EH (cell line): ENCODE results near the gene PTMA.
A peak's percentile ranks its signal among the peaks of the same experiment; 100 is the strongest.
"Not testable (repeated sequence)": the region's sequence is repeated elsewhere in the genome, so short reads cannot be mapped to it uniquely, and the experiment has no call there.

Experiments used
- DNase-seq: peaks from one replicate; pipeline ENCODE4 v3.0.0-alpha.2; 2015; ENCODE audit warnings: low read depth

The PTMA gene

DNA sequence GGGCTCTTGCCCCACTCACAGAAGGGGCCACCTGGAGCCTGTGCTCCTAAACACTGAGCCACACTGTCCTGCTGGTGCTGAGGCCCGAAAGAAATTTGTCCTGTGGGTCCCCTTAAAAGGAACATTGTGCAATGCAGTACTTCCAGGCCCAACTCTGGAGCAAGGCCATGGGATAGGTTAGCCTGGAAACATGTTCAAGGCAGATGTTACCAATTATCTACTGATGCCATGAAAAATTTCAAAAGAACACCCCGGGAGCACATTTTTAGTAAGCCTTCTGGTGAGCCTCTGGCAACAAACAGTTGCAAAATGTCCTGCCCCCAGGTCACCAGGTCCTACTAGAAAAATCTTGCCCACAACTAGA, 12.3 kb upstream of the PTMA start:
- DNase-seq: peak; percentile 90

DNA sequence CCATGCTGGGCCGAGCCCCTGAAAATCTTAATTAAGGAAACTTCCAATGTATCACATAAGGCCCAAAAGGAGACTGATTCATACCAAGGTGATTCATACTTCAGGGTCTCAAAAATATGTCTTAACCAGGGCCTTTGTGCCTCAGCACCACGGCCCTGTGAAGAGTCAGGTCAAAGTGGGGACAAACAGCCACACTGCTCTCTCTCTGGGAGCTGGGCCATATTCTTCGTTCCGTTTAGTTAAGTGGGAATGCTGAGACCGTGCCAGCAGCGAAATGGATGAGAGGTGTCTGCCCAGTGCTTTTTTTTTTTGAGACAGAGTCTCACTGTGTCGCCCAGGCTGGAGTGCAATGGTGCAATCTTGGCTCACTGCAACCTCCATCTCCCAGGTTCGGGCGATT, 9.3 kb upstream of the PTMA start:
- peak; percentile 81 for DNase-seq

DNA sequence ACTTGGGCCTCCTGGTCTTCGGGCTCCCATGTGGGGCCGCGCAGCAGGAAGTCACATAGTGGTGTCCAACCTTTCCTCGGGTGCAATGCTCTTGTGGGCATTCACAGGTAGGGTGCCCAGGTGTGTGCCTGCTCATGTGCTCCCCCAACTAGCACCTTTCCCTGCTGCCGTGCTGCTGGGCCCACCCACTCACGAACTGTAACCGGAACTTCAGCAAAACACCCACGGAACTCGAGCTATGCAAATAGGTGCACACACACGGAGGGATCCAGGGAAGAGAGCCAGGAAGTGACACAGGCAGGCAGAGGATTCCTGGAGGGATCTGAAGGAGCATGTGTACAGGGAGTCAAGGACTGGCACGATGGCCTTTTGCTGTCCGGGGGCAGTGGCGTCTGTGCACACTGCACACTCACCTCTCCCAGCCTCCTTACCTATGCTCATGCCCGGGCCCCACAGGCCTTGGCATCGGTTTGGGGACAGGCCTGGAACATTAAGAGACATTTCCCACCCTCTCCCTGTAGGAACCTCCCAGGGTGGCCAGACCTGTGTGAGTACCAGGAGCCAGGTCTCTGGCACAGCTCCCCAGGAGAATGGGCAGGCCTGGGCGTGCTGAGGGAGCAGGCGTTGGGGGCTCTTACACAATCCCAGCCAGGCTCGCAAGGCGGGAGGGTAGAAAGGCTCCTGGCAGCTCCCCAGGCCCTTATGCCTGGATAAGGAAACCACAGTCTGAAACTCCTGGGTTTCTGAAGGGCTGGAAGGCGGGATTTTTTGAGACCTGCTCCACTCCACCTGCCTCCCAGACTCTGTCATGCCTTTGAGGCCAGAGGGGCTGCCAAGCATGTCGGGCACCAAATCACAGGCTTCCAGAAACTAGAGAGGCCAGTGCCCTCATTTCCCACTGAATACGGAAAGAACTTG, 6.6 kb upstream of the PTMA start:
- peak; percentile 35 for DNase-seq

DNA sequence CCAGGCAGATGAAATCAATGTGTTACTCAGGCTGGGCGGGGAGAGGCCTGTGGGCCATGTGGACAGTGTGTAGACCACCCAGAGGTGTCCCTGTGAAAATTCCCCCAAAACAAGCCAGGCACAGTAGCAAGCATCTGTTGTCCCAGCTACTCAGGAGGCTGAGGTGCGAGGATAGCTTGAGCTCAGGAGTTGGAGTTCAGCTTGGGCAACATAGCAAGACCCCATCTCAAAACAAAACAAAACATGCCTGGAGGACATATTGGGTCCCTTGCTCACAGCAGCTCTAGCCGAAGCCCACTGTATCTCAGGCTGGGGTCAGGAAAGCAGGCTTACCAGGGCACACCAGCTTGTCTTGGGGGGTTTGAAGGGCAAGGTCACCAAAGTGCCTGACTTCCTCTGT, 4.3 kb upstream of the PTMA start:
- DNase-seq: no peak

DNA sequence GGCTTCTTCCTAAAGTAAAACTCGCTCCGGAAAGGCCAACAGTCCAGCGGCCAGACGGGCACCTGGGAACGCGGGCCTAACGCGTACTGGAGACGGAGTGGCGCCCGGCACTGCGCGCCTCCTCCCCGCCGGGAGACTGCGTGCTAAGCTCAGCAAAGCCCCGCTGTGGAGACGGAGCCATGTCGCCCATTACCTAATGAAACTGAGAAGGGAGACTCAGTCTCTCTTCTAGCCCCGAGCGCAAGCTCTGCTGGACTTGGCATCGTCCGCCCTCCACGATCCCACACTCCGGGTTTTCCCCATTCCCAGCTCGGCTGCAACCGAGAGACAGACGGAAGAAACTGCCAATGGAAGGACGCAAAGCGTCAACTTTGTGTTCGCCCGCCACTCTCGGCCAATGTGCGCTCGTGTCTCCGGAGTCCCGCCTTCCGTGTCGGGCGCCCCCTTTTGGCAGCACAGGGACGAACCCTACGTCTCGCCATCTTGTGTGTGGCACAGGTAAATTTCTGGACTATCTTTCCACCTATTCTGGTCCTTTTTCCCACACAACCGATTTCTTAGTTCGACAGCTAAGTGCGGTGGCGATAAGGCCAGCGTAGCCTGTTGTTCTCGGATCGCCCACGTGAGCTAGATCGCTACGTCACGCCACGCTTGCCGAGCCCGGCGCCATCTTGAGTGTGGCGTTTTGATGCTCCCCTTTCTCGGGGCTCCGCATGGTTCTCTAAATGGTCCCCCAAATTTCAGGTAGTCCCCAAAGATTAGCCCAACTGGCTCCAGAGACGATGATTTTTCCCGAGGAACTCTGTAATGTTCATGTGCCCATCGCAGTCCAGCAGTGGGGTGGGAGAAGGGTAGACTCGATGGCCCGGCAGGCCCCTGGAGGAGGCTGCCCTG, 1.3 kb upstream of the PTMA start:
- peak; percentile 98 for DNase-seq

DNA sequence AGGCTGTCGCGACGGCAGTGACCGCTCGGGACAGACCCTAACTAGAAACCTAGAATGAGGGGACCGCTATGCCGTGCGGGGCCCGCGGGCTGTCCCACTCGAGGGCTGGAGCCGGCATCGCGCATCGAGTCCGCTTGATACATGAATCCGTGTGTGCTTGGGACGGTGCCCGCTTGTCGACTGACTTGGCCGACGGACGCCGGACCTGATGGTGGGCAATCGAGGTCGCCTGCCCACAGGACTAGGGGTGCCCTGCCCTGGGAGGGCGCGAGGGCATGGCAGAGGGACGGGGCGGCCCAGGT, 749 bp upstream of the PTMA start:
- no peak for DNase-seq

DNA sequence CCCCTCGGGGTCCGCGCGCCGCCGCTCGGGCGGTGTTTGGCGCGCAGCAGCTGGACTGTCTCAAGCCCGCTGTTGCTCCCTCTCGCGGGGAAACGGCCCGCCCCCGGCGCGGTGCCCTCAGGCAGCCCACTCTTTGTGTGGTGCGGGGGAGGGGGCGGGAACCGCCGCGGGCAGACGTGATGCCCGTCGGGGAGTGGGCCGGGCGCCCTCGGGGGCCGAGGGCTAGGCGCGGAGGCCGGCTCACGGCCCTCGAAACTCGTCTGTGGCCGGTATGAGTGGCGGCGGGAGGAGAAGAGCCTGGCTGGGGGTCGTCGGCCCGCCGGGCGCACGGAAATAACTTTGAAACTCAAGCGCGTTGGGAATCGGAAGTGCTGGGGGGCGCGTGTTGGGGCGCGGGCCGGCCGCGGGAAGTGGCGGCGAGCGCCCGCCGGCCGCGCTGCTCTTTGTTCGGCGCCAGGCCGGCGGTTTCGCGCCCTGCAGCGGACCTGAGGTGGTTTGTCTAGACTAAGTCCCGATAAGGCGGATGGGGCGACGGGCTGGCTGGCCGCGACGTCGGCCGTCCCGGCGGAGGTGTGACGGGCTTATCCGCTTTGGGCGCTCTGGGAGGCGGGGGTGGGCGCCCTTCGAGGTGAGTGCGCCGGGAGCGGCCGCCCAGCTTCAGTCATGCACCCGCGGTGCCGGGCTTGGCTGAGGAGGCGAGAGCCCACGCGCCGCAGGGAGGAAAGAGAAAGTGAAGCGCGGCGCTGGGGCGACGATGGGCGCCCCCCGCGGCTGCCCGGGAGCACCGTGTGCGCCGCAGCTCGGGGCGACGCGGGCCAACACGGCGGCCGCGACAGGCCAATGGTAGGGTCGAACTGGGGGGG, 679 bp downstream of the PTMA start:
- DNase-seq: peak; percentile 47

DNA sequence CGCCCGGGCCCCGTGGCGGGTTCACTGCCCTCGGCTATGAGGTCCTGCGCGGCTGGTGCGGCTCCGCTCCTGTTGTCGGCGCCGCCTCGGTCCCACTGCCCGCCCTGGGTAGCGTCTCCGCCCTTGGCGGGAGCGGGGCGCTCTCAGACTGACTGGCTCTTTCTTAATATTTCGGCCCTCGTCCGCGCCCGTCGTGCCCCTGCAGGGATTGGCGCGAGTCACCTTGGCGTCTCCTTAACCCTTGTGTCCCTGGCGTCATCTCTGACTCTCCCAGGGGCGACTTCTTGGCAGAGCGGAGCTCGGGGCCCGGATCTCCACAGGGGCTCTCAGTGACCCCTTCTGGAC, 1.3 kb downstream of the PTMA start:
- DNase-seq: peak; percentile 33

DNA sequence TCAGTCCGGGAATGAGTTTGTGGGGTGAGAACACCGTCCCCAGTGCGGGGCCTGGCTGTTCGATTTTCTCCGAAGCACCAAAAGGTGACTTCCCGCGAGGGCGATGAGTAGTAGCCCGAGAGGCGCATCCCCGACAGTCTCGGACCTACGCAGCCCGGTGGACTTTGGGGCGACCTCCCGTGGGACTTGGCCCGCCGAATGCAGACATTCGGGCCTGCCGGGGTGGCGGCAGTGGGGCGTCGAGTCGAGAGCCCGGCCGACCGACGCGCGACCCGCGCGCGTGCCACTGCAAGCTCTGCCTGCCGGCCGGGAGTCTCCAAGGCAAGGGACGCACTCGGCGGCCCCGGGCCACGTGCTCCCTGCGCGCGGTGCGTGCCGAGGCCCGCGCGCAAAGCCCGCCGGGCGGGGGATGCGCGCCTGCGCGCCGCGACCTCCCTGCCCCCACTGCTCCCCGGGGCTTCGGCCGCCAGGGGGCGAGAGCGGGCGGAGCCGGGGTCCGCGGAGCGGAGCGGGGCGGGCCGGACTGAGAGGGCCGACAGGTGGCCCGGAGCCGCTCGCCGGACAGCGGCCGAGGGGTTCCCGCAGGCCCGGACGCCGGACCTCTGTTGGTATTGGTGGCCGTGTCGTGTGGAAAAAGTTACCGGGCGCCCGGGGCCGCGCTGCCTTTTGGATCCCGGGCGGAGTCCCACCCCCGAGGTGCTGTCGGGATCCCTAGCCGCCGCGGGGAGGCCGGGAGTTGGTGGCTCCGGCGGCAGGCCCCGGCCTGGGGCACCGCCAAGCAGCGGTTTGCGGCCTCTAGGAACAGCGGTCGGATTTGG, 1.9 kb downstream of the PTMA start:
- DNase-seq: peak; percentile 85

DNA sequence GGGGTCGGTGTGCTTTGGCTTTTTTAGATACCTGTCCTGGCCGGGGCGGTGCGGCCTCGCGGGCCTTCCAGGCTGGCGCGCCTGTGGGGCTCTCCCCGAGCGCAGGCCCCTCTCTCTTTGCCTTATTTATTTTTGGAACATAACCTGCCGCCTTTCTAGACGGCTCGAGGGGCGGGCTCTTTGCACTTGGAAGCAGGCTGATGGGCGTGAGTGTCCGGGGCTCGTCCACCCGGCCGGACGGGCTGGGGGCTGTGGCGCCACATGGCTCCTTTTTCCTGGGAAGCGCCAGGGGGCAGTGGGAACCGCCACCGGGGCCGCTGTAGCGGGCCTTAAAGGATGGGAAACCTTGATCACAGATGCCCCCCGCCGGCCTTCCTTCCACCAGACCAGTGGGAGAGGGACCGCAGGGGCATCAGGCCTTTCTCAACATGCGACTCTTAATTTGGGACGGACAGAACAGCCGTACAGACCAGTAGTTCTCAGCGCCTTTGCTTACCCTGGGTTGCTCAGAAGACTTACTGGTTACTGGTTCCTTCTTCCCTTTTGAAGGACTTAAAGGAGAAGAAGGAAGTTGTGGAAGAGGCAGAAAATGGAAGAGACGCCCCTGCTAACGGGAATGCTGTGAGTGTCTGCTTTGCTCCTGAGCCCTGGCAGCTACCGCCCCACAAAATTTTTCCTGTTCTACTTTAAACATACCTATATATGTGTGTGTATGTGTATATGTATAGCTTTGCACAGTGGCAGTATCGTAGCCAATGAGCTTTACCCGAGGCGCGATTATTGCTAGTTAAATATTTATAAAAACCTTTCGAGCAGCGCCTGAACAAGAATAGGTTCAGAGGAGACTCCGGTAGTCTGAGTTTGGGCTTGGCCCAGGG, 2.7 kb downstream of the PTMA start:
- DNase-seq: peak; percentile 44

DNA sequence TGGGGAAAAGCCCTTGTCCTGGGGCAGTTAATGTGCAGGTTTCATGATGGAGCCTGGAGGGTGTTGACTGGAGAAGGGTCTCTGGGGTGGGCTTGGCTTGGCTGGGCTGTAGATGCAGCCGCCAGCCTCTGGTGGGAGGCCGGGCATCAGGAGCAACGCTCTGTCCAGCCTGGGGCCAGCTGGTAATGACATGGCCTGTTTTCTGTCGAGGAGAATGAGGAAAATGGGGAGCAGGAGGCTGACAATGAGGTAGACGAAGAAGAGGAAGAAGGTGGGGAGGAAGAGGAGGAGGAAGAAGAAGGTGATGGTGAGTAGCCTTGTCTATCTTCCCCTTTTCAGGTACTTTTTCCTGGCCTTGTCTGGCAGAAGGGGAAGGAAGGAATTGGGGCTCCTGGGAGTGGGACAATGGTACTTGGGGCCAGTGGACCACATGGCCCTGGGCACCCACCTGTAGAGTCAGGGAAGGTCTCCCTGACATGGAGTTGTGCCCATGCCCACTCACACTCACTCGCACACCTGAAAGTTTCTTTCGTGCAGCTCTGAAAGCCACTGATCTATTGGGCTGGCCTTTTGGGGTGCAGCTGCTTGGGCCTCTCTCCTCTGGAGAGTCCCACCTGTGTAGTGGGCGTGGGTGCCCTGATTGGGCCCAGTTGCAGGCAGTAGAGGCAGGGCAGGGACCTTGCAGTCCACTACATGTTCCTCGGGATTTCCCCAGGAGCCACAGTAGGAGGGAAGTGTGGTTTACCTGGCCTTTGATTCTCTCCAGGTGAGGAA, 3.5 kb downstream of the PTMA start:
- DNase-seq: no peak

DNA sequence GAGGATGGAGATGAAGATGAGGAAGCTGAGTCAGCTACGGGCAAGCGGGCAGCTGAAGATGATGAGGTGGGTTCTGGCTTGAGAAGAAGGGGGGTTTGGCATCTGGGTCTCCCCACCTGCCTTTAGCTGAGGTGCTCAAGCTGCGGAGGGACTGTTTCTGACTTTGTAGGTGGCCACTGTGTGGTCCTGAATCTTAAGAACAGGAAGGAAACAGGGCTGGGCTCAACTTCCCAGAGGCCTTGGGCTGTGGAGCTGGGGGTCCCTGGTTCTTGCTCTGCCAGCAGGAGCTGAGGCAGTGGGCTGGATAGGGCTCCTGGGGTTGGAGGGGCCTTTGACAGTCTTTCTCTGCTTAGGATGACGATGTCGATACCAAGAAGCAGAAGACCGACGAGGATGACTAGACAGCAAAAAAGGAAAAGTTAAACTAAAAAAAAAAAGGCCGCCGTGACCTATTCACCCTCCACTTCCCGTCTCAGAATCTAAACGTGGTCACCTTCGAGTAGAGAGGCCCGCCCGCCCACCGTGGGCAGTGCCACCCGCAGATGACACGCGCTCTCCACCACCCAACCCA, 4.2 kb downstream of the PTMA start:
- DNase-seq: not testable (repeated sequence)

DNA sequence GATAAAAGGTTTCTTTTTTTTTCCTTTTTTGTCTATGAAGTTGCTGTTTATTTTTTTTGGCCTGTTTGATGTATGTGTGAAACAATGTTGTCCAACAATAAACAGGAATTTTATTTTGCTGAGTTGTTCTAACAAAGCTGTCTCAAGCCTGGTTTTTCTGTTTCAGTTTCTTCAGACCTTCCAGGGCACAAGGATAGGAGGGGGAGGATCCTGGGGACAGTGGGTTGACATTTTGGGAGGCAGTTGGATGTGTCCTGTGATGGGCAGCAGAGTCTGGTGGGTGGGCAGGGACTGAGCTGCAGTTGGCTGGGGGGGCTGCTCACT, 5.0 kb downstream of the PTMA start:
- DNase-seq: not testable (repeated sequence)

DNA sequence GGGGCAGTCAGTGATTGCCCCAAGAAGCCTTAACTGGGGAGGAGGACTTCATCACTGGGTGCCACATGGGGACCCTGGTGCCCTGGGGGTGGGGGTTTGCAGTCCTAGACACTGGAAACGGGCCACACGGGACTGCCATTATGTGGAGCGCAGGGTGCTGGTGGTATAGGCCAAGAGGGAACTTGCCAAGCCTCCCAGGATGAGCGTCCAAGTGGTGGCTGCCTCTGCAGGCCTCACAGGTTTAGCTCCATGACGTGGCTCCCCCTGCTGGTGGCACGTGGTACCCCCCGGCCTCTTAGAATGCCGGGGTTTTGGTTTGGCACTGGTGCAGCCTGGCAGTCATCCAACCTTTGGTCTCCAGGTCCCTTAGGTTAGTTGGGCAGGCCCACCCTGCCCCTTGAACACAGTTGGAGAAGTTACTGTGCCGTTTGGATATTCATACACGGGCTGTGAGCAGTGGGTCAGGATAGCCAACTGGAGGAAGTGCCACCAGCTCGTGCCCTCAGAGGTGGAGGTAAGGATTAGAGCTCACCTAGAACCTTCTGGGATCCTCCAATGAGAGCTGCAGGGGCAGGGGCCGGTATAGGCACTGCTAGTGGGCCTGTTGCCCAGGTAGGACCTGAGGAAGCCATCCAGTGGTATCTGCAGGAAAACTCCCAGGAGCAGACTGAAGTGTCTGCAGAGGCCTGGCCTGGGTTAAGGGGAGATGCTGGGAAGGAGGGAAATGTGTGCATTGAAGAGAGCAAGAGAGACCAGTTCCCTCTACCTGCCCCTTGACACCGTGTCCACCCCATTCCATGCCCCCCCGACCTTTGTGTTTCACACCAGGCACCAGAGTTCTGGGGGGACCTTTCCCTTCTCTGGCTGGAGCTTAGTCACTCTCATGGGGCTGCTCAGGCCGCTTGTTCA, 5.7 kb downstream of the PTMA start:
- peak; percentile 88 for DNase-seq

DNA sequence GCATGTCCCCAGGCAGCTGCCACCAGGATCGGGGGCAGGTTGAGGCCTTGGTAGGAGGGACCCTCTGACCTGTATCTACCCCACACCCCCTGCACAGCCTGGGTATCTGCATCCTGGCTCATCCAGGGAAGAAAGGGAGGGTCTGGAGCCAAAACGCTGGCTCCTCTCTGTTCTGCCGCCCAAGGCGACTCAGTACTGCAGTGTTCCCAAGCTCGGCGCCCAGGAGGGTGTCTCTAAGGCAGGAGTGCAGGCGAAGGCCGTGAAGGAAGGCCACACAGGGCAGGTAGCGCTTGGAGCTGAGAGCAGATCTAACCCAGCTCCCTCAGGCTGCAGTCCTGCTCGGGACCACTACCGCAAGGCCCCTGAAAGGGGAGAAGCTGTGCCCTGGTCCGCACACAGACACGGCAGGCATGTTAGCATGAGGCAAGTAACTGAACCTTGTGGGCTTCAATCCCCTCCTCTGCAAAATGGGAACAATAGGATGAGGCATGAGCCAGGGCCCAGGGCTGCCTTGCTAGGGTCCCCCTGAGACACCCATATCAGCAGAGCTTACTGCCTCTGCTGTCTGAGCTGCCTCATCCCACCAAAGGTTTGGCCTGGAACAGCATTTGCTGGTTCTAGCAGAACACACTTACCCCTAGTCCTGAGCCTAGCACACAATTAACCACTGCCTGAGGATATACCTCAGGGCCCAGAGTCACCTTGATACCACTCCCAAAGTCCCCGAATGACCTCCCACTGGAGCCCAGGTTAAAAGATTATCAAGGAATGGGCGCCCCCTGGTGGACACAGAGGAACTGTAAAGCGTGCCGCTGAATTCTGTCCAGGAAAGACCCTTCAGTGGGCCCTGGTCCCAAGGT, 6.5 kb downstream of the PTMA start:
- peak; percentile 55 for DNase-seq

DNA sequence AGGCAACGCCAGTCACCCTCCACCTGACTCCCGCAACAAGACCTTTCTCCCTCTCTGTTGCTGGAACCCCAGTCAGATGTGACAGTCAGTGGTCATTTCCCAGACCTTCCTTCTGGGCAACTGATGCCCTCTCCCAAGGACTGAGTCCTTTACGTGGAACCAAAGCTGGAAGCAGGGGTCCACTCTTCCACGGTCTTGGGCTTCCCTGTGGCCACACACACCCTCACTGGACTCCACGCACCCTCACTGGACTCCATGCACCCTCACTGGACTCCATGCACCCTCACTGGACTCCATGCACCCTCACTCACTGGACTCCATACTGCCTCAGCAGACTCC, 7.1 kb downstream of the PTMA start:
- DNase-seq: no peak

DNA sequence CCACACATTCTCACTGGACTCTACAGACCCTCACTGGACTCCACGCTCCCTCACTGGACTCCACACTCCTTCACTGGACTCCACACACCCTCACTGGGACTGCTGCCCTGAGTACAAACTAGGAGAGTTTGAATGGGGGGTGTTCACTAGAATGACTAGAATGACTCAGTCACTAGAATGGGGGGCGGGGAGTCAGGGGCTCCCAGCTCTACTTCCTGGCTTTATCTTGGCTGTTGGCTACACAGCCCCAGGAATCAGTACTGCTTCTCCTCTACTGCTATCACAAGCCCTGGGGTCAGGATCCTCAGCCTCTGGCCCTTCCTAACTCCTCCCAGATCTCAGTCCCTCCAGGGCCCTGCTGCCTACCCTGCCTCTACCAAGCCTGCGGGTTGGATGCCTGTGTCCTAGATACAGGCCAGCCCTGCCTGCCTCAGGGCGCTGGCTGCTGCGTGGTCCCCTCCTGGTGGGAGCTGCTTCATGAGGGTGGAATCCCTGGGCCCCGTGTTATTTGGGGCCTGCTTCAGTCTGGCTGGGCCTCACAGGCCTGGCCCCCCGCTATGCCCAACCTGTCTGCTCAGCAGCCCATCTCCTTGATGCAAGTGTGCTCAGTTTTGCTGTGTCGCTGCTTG, 7.8 kb downstream of the PTMA start:
- DNase-seq: peak; percentile 76
